Bronchial epithelial cell (primary cell): ENCODE data around the gene TEPSIN. TPM values are rescaled to one million over a fixed set of nuclear protein-coding genes. Genes with fewer than 3 reads are reported as not detected.
"Not testable (repeated sequence)": the region's sequence is repeated elsewhere in the genome, so short reads cannot be mapped to it uniquely, and the experiment has no call there.

Source experiments
- DNase-seq: peaks from one replicate; pipeline ENCODE4 v3.0.0-alpha.2; 2010; ENCODE audit warnings: low read depth
- FAIRE-seq: peaks from 2 replicates; lab custom pipeline; 2011; peaks lifted over from hg19 to GRCh38; lab: Jason Lieb, UNC
- H3K27me3 ChIP-seq: 2 replicates; pipeline ENCODE4 v1.5.1; 2011; ENCODE audit warnings: low read length; ENCODE audit not compliant: control insufficient read depth, insufficient read depth
- H3K36me3 ChIP-seq: 2 replicates; pipeline ENCODE4 v1.5.1; 2011; ENCODE audit warnings: low read length; ENCODE audit not compliant: control insufficient read depth, insufficient read depth
- H3K4me3 ChIP-seq: 2 replicates; pipeline ENCODE4 v1.5.1; 2011; ENCODE audit warnings: mild to moderate bottlenecking, low read depth, low read length, control low read depth
- total RNA-seq: library from RNA; depleted of rRNA; stranded (reverse); fragments of >200 nt; gene quantifications from 2 replicates; pipeline ENCODE4 v1.2.1, GENCODE V29; 2014
- TF ChIP-seq, protein P1 (sequence below): IDR thresholded peaks from 2 replicates; pipeline ENCODE4 v1.5.1; 2011; ENCODE audit warnings: mild to moderate bottlenecking, moderate library complexity, low read length, control low read depth, inconsistent platforms; ENCODE audit not compliant: insufficient read depth, severe bottlenecking

Gene TEPSIN
- total RNA-seq, 1 donor from 2014 or later: 5.8 TPM

DNA sequence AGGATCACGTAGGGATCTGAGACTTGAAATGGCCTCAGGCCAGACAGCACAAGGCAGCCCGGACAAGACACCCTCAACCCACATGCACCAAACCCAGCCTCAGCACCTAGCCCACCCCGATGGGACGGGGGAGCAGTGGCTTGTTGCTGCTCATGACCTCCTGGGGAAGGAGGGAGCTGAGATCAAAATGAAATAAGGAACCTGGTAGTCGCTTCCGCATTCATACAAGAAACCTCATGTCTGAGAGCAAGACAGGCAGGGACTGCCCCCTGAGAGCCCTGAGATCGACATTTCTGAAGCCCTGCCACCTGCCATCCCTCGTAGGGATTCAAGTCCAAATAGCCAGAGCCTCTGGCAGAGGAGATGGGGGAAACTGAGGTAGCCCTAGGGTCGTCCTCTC, 10.4 kb downstream of the TEPSIN start:
- FAIRE-seq: no peak
- TF ChIP-seq, protein P1, sequence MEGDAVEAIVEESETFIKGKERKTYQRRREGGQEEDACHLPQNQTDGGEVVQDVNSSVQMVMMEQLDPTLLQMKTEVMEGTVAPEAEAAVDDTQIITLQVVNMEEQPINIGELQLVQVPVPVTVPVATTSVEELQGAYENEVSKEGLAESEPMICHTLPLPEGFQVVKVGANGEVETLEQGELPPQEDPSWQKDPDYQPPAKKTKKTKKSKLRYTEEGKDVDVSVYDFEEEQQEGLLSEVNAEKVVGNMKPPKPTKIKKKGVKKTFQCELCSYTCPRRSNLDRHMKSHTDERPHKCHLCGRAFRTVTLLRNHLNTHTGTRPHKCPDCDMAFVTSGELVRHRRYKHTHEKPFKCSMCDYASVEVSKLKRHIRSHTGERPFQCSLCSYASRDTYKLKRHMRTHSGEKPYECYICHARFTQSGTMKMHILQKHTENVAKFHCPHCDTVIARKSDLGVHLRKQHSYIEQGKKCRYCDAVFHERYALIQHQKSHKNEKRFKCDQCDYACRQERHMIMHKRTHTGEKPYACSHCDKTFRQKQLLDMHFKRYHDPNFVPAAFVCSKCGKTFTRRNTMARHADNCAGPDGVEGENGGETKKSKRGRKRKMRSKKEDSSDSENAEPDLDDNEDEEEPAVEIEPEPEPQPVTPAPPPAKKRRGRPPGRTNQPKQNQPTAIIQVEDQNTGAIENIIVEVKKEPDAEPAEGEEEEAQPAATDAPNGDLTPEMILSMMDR: no peak

DNA sequence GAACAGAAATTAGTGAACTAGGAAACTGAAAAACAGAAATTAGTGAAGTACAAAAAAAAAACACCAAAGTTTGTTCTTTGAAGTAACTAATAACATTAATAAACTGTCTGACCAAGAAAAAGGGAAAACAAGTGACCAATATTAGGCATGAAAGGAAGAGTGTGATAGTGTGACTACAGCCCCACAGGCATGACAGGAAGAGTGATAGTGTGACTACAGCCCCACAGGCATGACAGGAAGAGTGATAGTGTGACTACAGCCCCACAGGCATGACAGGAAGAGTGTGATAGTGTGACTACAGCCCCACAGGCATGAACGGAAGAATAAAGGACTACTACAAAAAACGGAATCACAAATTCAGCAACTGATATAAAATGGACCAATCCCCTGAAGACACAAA, 11.2 kb downstream of the TEPSIN start:
- not testable (repeated sequence) for H3K27me3 ChIP-seq, H3K36me3 ChIP-seq, FAIRE-seq, H3K4me3 ChIP-seq, DNase-seq

More for the DNA sequence above, 10.4 kb downstream of the TEPSIN start:
- Histone ChIP-seq H3K36me3 (peaks cover 12% of the 10 kb centered on the region), H3K27me3 (no peaks in the 10 kb centered on the region), H3K4me3 (no peak overlapping the region)
- no peak for DNase-seq

DNA sequence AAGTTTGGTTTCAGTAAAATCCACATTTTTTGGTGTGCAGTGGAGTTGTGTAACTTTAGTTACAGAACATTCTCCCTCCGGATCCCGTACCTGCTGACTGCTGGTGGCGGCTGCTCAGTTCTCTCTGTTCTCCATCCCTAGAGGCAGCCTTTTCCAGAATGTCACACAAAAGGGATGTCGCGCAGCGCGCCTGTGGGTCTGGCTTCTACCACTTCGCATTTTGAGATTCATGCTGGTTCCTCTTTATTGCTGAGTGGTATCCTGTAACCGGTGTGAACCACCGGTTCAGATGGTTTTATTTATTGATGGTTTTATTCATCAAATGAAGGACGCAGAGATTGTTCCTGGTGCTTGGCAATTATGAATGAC, 15.1 kb downstream of the TEPSIN start:
- H3K4me3 ChIP-seq: peak overlapping the region; percentile 49
- H3K27me3 ChIP-seq: no peaks in the 10 kb centered on the region
- H3K36me3 ChIP-seq: no peaks in the 10 kb centered on the region
- no peak for DNase-seq
- no peak for FAIRE-seq
- TF ChIP-seq, protein P1: no peak

DNA sequence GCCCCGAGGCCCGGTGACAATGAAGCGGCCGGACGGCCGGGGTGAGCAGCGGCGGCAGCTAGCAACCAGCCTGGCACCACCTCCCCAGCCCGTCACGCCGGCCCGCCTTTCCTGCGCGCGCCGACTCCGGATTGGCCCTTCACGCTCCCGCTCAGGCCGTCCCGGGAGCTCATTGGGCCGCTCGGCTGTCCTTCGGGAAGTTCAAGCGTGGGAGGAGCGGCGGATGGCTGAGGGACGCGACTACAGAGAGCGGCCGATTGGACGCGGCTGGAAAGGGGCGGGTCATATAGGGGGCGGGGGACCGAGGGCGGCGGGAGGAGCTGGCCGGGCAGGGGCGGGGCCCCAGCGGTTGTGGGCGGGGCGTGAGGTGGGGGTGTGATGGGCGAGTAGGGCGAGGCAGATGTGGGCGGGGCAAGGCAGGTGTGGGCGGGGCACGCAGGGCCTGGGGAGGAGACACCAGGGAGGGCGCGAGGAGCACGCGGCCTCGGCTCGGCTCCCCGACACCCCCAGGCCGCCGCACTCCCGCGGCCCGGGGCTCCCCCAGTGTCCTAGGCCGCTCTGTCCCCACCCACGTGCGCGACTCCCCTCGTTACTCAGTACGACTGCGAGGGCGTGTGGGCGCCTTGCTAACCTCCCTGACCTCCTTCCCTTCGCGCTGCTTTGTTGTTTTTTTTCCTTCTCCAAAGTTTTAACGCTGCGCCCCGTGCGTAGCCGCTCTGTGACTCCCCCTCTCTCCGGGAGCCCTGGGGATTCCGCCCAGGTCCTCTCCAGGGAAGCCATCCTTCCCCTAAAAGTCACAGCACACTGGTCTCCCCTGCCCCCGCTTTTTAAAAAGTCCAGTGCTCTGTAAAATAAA, 15.7 kb downstream of the TEPSIN start, which contains the start of gene CEP131:
CEP131 (minus strand) TSS at position 60 of the 856 bp plus-strand sequence. CDS start 2,909 bp downstream, outside the sequence.
- H3K36me3 ChIP-seq: no peaks in the 10 kb centered on the region
- DNase-seq (peak; percentile 88), FAIRE-seq (no peak)
- no peaks in the 10 kb centered on the region for H3K27me3 ChIP-seq
- peak within 1 kb of the TSS; percentile 75 for H3K4me3 ChIP-seq
- TF ChIP-seq, protein P1: no peak

DNA sequence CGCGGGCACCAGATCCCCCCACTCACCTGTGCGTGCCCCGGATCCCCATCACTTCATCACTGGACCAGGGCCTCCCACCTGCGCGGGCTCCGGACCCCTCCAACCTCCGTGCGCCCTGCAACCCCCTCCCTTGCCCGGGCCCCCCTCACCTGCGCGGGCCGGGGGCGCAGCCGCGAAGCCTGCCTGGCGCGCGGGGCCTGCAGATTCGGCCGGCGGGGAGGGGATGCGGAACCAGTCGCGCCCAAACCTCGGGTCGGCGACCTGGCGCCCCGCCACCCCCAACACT, 16.3 kb downstream of the TEPSIN start:
- TF ChIP-seq, protein P1: no peak
- no peak for FAIRE-seq
- Histone ChIP-seq H3K27me3 (no peaks in the 10 kb centered on the region), H3K4me3 (peak overlapping the region; percentile 75), H3K36me3 (no peaks in the 10 kb centered on the region)
- no peak for DNase-seq

DNA sequence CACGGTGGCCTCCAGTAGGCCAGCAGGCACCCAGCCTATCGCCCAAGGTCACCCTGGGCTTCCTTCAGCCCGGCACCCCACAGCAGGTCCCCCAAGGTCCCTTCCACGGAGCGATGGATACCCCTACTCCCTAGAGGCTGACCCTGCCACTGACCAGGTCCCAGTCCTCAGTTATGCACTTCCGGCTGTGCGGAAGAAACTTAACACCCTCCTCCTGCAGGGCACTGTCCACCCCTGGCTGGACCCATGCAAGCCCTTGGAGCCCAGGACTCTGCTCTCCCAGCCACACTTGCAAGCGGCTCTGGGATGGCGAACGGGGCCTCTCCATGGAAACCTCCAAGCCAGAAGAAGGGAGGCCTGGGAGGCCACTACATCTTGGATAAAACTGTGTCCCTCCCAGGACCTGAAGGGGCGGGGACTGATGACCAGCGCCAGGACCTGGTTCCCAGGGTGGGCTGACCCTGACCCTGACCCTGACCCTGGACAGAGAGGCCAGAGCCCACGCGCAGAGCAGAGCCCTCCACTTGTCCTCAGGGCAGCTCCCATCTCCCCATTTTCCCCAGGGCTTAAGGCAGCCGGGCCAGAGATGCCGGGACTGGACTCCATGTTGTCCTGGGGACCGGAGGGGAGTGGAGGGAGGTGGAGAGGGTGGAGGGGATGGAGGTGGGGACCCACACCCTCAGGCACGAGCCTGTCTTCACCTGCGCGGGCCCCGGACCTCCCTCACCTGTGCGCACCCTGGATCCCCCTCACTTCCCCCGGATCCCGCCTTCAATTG, 16.8 kb downstream of the TEPSIN start:
- FAIRE-seq (no peak), DNase-seq (no peak)
- Histone ChIP-seq H3K4me3 (peak overlapping the region; percentile 75), H3K36me3 (no peaks in the 10 kb centered on the region), H3K27me3 (no peaks in the 10 kb centered on the region)
- TF ChIP-seq, protein P1: no peak
